GM19324 (cell line): Measurements from ENCODE around the gene NUBP2.
A peak's percentile ranks its signal among the peaks of the same experiment; 100 is the strongest.

ENCODE experiments used
- ATAC-seq: cut with Tn5 transposase; IDR thresholded peaks from one replicate; pipeline ENCODE4 v1.9.1; 2021; ENCODE audit warnings: mild to moderate bottlenecking, moderate library complexity; ENCODE audit not compliant: unreplicated experiment, low FRiP score

Gene NUBP2

GRCh38 chr16:1822801-1823200 lies 40.0 kb downstream of the NUBP2 start:
- ATAC-seq: no peak

GRCh38 chr16:1823821-1824220 lies 41.1 kb downstream of the NUBP2 start:
- ATAC-seq: no peak

- no peak for ATAC-seq
These were observed 42.7 kb downstream of the NUBP2 start for GRCh38 chr16:1825381-1825863.

GRCh38 chr16:1825864-1826690 lies 43.3 kb downstream of the NUBP2 start:
- ATAC-seq: peak; percentile 65

DNA sequence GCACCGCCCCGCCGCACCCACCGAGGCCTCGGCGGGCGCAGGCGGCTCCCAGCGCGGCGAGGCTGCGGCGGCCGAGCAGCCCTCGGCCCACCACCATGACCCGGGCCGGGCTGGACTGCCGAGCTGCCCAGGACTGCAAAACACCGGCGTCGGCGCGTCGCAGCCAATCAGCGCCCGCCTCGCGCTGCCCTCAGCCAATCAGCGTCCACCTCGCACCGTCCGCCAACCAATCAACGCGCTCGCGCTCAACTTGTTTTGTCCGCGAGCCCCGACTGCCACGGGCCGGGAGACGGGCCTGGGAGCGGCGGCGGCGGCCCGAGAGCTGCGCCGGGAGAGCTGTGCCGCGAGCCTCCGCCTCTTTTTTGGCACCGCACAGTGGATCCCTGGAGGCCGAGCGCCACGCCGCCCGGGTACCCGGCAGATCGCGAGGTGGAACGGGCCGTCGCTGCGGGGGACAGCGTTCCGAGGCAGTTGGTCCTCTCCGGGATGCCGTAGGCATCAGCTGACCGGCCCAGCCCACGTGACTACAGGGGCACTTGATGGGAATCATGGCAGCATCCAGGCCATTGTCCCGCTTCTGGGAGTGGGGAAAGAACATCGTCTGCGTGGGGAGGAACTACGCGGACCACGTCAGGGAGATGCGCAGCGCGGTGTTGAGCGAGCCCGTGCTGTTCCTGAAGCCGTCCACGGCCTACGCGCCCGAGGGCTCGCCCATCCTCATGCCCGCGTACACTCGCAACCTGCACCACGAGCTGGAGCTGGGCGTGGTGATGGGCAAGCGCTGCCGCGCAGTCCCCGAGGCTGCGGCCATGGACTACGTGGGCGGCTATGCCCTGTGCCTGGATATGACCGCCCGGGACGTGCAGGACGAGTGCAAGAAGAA lies 44.2 kb downstream of the NUBP2 start, which contains the start of the genes FAHD1 and HAGH:
TSS of gene FAHD1 (plus strand) at position 516 of the 883 bp plus-strand sequence. CDS start at position 549, 33 bp downstream.
TSS of gene HAGH (minus strand) at position 135 of the 883 bp plus-strand sequence. CDS start at position 97, 38 bp downstream.
- peak; percentile 88 for ATAC-seq

DNA sequence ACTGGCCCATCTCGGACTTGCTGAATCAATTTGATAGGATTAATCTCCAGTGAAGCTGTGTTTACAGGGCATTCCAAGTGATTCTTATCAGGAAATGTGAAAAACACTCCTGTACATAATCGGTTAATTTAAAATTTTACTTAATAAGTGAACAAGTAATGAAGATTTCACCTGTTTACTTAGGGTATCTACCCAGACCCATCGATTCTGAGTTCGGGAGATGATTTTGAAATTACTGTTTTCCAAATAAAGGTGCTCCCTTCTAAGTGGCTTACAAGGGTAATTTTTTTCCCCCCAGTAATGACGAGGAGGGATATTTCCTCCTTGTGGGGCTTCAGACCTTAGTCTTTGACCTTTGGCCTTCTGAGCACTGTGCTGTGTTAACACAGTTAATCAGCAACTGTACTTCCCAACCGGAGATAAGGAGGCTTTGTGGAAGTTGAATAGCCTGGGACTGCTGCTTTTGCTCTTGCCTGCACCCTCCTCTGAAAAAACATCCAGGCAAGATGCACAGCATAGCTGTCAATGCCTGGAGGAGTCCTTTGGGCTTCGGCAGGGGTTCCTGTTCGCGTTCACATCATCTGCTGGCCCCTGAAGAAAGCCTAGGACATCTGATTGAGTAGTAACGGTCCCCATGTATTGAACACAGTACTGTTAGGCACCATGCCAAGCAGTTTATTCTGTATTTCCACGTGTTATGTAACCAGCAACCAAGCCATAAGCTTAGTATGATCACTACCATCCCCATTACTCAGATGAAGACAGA lies 46.1 kb downstream of the NUBP2 start:
- ATAC-seq: no peak

- ATAC-seq: no peak
These were observed 47.5 kb downstream of the NUBP2 start for GRCh38 chr16:1830213-1830612.

DNA sequence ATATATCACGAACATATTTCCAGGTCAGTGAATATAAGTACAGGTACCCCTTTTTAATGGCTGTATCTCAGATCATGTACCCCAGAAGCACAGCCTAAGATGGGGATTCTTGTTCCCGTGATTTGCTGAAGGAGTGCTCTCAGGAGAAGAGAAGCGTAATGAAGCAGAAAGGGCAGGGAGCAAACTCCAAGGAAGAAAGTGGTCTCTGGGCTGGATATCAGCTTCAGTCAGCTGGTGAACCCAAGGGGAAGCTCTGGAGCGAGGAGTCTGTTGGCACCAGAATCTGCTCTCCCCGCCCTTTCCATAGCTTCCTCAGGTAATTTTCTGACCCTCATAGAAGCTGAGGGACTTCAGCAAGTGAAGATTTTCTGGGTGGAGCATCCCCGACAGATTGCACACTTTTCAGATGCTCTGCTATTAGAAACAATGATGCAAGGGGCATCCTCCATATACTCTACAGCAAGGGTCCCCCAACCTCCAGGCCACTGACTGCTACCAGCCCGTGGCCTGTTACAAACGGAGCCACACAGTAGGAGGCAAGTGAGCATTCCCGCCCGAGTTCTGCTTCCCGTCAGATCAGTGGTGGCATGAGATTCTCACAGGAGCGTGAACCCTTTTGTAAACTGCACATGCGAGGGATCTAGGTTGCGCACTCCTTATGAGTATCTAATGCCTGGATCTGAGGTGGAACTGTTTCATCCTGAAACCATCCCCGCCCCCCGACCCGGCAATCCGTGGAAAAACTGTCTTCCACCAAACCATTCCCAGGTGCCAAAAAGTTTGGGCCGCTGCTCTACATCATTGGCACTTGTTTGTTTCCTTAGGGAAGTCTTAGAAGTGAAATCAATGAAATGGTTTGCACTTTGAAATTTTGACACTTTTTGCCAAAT lies 48.7 kb downstream of the NUBP2 start:
- ATAC-seq: no peak

DNA sequence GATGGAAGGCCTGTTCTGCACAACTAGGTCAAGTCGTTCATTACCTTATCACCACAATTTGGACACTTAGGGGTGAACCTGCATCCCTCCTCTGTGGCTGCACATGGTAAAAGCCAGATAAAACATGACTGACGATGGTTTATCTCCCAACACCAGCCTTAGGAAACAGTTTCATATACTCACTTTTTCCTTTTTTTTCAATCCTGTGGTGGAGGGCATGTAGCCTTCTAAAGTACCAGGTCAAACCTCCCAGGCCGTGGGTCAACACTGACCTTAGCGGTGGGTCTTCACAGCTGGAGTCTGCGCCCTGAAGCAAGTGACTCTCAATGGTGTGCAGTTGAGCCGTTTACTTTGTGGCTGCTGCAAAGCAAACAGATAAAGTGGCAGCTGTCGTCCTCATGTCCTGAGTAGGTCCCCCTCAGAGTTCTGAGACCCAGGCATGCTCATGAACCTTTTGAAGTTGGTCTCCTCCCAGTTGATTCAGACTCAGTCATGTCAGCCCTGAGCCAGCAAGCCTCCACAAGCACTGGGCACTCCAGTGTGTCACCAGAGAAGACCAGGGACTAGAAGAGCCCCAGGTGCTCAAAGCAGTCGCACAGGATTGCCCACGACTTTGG lies 50.2 kb downstream of the NUBP2 start:
- ATAC-seq: no peak

DNA sequence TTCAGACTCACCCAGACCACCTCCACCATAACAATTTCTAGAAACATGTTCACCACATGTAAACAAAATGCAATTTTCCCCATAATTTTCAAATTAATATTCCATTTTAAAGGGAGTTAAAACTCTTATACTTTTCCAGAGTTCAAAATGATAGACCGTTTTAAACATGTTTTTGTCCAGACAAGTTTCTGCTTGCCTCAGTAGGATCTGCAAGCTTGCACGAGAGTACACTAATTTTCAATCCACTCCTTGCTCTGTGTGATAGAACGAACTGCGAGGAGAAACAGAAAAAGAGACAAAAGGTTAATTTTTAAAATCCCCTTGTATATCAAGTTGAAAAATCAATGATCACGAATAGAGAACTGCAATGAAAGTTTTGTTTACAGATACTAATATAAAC lies 51.3 kb downstream of the NUBP2 start:
- ATAC-seq: no peak
